Omental fat pad (tissue), 4 donors: ENCODE results near the gene BICRA. TPM values are rescaled to one million over a fixed set of nuclear protein-coding genes. Genes with fewer than 3 reads are reported as not detected.
A peak's percentile ranks its signal among the peaks of the same experiment; 100 is the strongest.
"Not testable (repeated sequence)": the region's sequence is repeated elsewhere in the genome, so short reads cannot be mapped to it uniquely, and the experiment has no call there.

ENCODE experiments used
- ATAC-seq: fragments of 150-250 bp; one replicate; pipeline ENCODE4 v1.9.1; 2016; ENCODE audit warnings: mild to moderate bottlenecking, moderate library complexity; ENCODE audit not compliant: low FRiP score
- DNase-seq: peaks from one replicate; pipeline ENCODE4 v3.0.0-alpha.2; 2019; ENCODE audit warnings: low spot score
- CTCF ChIP-seq, 3 donors: fragments of 450-650 bp; IDR thresholded peaks; one replicate each; pipeline ENCODE4 v1.5.1; 2016 to 2017; ENCODE audit warnings: antibody characterized with exemption in 3 of 3, mild to moderate bottlenecking in 3 of 3, moderate library complexity in 2 of 3
- total RNA-seq, 4 donors: library from RNA; depleted of rRNA; stranded (reverse); fragments of >200 nt; gene quantifications; one replicate each; pipeline ENCODE4 v1.1.0, GENCODE V29; 2016

Gene BICRA
- total RNA-seq, 4 donors from 2014 or later: 3.2 to 20.3 (median 6.8) TPM

- no peak for TF ChIP-seq CTCF (IDR thresholded peaks at IDR 0.05)
- DNase-seq (peak; percentile 27), ATAC-seq (peak; percentile 80)
Observed at GRCh38 chr19:47573071-47574026, 35.6 kb upstream of the BICRA start, which contains the start of gene ZNF541. ZNF541 (minus strand) TSS chr19:47573148; CDS start chr19:47555856, 17,292 bp downstream.

GRCh38 chr19:47580397-47580796 is 28.5 kb upstream of the BICRA start:
- no peak for ATAC-seq
- no peak for TF ChIP-seq CTCF (IDR thresholded peaks at IDR 0.05)
- DNase-seq: no peak

GRCh38 chr19:47581605-47582319 is 27.2 kb upstream of the BICRA start:
- DNase-seq (no peak), ATAC-seq (peak; percentile 55)
- no peak for TF ChIP-seq CTCF (IDR thresholded peaks at IDR 0.05)

- no peak for TF ChIP-seq CTCF (IDR thresholded peaks at IDR 0.05)
Observed at GRCh38 chr19:47582320-47582909, 26.5 kb upstream of the BICRA start.

GRCh38 chr19:47583161-47583560 is 25.8 kb upstream of the BICRA start:
- not testable (repeated sequence) for ATAC-seq, DNase-seq

More at GRCh38 chr19:47582320-47582909, 26.5 kb upstream of the BICRA start:
- DNase-seq (no peak), ATAC-seq (peak; percentile 57)

GRCh38 chr19:47587295-47587694 is 21.6 kb upstream of the BICRA start:
- DNase-seq (no peak), ATAC-seq (no peak)
- no peak for TF ChIP-seq CTCF (IDR thresholded peaks at IDR 0.05)

- ATAC-seq (no peak), DNase-seq (no peak)
- TF ChIP-seq CTCF (IDR thresholded peaks at IDR 0.05): no peak
Observed at GRCh38 chr19:47589824-47590223, 19.1 kb upstream of the BICRA start.
